ENCODE data around the gene ERGIC1.

The ERGIC1 gene

GRCh38 chr5:172866802-172867748 is 33.0 kb downstream of the ERGIC1 start:
- peak in 8 of 14 donors; percentile 22 to 65 (median 39) for DNase-seq

DNA sequence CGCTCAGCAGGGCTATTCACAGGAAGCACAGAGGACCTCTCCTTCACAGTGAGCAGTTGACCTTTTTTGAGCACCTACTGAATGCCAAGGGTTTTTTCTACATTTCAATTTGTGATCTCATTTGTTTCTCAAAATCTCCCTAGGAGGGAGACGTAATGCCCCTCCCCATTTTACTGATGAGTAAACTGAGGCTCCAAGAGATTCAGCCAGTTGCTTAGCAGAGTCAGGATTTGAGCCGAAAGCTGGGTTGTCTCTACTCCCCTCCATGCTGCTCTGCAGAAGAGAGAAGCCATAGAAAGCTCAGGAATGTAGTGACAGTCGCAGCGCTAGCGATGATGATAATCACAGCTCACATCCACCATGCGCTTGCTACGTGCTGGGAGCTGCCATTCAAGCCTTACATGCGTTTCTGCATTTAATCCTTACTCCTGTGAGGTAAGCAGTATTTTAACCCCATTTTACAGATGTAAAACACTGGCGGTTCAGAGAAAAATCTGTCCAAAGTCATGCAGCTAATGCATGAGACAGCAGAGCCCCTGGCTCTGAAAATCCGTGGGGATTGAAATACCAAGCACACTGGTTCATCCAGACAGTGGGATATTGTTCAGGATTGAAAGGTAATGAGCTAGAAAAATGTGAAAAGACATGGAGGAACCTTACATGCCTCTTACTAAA is 33.8 kb downstream of the ERGIC1 start:
- DNase-seq = no peak

DNA sequence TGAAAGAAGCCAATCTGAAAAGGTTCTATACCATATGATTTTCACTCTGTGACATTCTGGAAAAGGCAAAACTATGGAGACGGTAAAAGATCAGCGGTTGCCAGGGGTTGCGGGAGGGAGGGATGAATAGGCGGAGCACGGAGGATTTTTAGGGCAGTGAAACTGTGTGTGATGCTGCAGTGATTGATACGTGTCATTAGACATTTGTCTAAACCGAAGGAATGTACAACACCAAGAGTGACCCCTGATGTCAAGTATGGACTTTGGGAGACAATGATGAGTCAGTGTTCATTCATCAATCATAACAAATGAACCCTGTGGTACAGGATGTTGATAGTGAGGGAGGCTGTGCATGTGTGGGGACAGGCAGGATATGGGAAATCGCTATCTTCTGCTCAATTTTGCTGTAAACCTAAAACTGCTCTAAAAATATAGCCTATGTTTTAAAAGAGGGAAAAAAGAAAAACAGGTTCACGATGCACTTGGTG is 34.4 kb downstream of the ERGIC1 start:
- DNase-seq = no peak

DNA sequence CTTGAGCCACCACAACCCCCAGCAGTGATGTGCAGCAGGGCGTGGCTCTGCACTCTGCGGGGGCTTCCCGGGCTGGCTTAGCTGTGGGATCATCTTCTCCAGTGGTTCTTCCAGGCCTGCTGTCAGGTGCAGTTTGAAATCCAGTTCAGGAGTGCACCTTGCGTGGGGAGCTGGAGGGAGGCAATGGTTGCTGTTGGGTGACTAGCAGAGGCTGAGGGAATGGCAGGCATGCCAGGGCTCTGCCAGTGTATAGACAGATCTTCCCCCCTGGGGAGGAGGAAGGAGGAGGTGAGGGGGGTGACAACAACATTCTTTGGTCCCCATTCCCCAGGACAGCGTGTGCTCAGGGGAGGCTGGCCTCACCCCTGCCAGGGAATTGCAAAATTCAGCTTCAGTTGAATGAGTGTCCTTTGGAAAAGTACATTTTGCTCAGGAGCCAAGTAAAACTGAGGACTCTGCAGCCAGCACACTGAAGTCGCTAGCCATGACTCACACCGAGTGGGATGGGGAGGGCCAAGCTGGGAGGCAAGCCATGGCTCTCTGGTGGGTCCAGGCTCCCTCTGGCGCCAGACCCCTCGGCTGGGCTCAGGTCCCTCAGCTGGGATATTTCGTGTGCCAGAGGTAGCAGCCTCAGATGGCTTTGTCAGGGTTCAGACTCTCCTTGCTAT is 35.0 kb downstream of the ERGIC1 start:
- DNase-seq = peak in 12 of 14 donors; percentile 34 to 88 (median 74)

GRCh38 chr5:172869691-172870090 is 35.6 kb downstream of the ERGIC1 start:
- DNase-seq = peak in 1 of 14 donors; percentile 57

DNA sequence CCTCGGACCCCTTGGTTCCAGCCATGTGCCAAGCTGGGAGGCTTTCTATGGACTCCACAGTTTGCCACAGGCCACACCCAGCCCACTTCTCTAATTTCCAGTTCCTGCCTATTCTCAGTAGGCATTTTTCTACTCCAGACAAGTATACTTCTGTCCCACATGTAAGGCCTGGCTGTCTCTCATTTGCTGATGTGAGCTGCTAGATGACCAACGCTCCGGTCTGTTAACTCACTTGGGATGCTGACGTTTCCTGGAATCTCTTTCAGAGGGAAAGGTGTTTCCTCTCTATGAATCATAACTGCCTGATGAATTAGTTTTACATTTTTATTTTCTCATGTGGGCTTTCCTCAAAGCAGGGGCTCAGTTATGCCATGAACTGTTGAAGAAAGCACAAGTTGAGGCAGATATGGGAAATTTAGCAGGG is 36.3 kb downstream of the ERGIC1 start:
- DNase-seq = peak in 1 of 14 donors; percentile 61

GRCh38 chr5:172870715-172871461 is 36.8 kb downstream of the ERGIC1 start:
- peak in 6 of 14 donors; percentile 23 to 61 (median 42) for DNase-seq

DNA sequence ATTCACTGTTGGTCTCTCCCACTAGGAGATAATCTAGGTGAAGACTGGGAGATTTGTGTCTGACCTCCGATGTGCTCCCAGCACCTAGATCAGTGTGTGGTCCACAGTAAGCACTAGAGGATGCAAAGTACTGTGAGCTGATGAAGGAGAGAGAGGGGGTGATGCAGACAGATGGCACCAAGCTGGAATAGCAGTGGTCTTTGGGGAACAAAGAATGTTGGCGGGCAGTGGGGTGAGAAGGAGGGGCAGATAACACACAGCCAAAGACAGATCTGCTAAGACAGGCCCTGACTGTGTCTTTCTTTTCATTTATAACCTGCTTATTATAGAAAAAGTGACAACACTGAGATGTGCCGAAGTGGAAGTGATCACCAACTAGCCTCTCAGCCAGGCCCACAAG is 37.5 kb downstream of the ERGIC1 start:
- no peak for DNase-seq

DNA sequence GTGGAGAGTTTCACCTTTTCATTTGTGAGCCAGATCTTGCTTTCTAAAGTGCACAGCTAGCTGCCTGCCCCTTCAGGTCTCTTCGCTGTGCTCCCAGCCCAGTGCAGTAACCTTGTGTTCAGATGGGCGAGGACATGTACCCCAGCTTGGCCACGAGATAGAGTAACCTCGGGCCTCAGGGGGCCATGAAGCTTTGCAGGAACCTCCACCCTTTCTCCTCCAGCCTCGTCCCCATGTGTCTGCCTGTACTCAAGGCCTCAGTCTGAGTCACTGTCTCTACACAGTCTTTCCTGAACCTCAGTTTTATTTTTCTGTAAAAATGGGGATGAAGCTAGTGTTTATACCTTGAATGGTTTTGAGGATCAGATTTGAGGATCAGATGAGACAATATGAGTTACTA is 37.9 kb downstream of the ERGIC1 start:
- peak in 1 of 14 donors; percentile 8 for DNase-seq

DNA sequence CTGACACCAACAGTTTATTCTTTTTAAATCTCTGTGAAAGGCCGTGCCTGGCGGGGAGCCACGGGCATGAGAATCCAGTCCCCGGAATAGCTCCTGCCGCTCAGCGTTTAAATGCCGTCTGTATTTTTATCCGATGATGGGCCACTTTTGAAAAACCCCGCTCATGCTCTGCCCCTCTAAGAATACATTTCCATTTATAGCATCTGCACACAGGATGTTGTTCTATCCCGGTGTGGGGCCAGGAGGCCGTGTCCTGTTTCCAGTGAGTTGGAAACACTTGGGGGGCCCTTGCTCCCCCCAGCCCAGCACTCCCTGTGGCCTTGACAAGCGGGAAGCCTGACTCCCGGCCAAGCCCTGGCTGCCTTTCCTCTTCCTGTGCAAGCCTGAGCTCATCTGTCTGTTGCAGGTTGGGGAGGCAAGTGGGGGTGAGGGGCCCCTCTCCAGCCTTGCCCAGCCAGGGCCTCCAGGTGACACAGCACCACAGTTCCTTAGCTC is 39.0 kb downstream of the ERGIC1 start:
- peak in 12 of 14 donors; percentile 16 to 82 (median 62) for DNase-seq

GRCh38 chr5:172873513-172873912 is 39.5 kb downstream of the ERGIC1 start:
- no peak for DNase-seq

GRCh38 chr5:172874647-172875504 is 40.8 kb downstream of the ERGIC1 start:
- no peak for DNase-seq

DNA sequence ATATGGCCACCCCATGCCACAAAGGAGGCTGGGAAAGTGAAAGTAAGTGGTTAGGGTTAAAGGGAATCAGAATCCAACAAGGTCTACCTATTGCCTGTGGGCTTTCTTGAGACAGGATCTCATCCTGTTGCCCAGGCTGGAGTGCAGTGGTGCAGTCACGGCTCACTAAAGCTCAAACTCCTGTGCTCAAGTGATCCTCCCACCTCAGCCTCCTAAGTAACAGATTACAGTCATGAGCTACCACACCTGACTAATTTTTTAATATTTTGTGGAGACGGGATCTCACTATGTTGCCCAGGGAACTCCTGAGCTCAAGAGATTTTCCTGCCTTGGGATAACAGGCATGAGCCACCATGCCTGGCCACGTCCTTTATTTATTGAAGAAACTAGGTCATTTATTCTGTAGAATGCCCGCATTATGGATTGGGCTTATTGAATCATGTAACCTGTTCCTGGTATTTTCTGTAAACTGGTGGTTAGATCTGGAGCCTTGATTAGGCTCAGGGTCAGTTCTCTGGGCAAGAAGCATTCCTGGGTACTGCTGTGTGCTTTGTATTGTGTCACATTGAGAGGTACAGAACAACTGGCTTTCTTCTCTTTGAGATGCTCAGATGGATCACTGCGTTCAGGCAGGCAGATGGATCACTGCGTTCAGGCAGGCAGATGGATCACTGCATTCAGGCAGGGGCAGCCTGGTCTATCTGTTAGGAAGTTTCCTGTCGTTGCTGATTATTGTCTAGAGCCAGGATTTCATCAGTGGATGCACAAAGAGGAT is 41.6 kb downstream of the ERGIC1 start:
- DNase-seq = peak in 1 of 14 donors; percentile 86

- peak in 1 of 14 donors; percentile 36 for DNase-seq
Measured at GRCh38 chr5:172876578-172876977, 42.5 kb downstream of the ERGIC1 start.

- DNase-seq = peak in 3 of 14 donors; percentile 23 to 28 (median 27)
Measured at GRCh38 chr5:172877466-172878260, 43.6 kb downstream of the ERGIC1 start.

- no peak for DNase-seq
Measured at GRCh38 chr5:172878585-172878932, 44.5 kb downstream of the ERGIC1 start.

- DNase-seq = peak in 1 of 14 donors; percentile 45
Measured at GRCh38 chr5:172878933-172879752, 45.1 kb downstream of the ERGIC1 start.

All from C1 segment of cervical spinal cord (tissue), 14 donors.